DMS 273 (cell line): Measurements from ENCODE around the gene IQGAP3.

ENCODE experiments used
- DNase-seq: peaks from one replicate; lab custom pipeline; 2025; ENCODE audit not compliant: unreplicated experiment; lab: John Stamatoyannopoulos, UW

The IQGAP3 gene

GRCh38 chr1:156543066-156543465 is 29.3 kb downstream of the IQGAP3 start:
- no peak for DNase-seq

GRCh38 chr1:156540955-156541354 is 31.4 kb downstream of the IQGAP3 start:
- no peak for DNase-seq

- no peak for DNase-seq
These were observed 32.5 kb downstream of the IQGAP3 start for GRCh38 chr1:156539818-156540355.

DNA sequence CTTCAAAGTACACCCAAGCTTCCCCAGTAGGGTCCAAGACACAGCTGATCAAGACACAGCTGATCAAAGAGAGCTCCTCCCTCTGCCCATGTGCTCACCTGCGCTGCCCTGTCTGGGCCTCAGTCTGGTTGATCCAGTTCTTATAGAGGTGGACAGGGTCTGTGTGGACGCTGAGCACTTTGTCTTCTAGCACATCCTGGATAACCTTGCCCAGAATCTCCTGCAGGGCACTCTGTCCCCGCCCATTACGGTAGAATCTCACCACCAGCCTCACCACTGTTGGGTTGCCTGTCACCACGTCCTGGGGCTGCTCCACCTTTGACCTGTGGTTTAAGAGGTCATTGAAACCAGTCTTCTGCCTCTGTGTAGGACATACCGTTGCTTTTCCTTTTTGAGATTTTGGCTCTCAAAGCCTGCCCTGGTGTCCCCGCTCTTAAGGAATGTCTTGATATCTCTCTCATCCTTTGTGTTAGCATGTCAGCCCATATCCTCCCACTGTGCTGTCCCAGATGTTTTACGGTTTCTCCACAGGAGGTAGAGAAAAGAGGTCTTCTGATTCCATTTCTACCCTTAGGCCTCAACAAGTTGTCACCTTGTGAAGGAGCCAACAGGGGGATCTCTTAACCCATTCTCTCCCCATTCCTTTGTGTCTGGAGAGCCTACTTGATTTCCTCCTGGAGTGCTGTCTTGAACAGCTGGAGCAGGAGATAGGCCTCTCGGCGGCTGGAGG is 33.5 kb downstream of the IQGAP3 start:
- no peak for DNase-seq

- no peak for DNase-seq
These were observed 35.3 kb downstream of the IQGAP3 start for GRCh38 chr1:156537027-156537426.

DNA sequence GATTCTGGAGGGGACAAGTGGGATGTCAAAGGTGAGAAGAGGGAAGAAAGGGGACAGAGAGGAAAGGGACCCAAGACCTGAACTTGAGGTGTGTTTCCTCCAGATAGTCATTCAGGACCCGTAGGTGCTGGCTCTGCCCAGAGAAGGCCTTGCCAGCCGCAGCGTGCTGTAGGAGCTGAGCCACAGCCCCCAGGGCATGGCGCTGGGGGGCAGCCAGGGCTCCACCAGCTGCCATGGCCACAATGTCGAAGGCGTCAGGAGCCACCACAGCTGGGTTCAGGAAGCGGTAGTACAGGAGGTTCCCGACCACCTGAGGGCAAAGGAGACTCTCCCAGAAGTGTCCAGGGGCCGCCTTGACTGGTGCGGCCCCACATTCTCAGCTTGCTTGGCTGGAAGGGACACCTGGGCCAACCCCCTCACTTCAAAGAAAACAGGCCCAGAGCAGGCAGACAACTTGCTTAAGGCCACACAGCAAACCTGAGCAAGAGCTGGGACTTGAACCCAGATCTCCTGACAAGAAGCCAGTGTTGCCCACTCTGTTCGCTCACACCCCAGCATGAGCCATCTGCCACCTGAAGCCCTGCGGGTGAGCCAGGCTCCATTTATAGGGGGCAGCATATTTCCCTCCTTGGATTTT is 37.8 kb downstream of the IQGAP3 start:
- no peak for DNase-seq

DNA sequence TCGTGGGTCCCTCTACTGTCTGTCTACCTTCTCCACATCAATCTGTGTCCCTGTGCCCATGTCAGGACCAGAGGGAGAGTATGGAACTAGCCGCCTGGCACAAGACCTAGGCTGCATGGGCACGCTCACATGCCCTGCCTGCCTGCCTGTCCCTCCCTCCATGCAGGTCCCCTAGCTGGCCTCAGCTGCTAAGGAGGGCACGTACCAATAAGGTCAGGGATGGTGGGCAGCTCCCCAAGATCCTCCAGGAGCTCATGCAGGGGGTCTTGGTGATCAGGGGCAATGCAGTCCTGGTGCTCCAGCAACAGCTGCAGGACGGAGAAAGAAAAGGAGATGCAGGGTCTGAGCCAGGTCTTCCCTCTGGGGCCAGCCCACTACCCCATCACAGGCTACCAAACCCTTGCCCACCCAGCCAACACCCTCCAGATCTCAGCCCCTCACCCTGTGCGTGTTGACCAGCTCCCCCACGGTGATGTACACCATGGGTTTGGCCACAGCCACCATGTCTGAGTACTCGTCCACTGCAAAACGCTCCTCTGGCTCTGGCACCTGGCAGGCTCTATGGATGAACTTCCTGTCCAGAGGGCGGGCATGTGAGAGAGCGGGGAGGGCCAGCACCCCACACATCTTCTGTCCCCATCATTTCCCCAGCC is 38.7 kb downstream of the IQGAP3 start:
- DNase-seq: no peak

DNA sequence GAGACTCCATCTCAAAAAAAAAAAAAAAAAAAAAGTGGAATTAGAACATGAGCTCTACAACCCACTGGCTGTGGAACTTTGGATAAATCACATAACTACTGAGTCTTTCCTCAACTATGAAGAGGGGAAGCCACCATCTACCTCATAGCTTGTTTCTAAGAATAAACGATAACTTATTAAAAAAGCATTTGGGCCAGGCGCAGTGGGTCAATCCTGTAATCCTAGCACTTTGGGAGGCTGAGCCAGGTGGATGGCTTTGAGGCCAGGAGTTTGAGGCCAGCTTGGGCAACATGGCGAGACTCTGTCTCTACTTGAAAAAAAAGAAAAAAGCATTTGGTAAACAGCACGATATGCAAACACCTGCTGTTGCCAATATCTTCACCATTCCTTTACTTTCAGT is 40.0 kb downstream of the IQGAP3 start:
- DNase-seq: no peak

GRCh38 chr1:156530006-156530405 is 42.4 kb downstream of the IQGAP3 start:
- DNase-seq: no peak

GRCh38 chr1:156528875-156529425 is 43.4 kb downstream of the IQGAP3 start:
- no peak for DNase-seq

DNA sequence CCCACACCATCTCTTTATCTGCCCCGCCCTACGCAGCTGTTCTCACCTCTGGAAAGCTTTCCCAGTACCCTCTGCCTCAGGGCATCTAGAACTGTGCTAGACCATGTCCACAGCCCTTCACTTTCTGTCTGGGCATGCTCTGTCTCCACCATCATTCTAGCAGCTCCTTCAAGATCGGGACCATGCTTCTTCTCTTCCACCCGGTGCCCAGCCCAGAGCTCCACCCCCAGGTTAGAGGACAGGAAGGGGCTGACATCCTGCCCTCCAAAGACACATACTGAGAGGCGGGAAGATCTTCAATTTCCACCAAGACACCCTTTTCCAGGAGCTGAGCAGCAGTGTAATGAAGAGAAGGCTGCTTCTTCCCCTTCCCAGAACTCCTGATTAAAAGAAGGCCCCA is 44.1 kb downstream of the IQGAP3 start:
- no peak for DNase-seq

GRCh38 chr1:156527584-156527983 is 44.8 kb downstream of the IQGAP3 start:
- DNase-seq: no peak

- no peak for DNase-seq
These were observed 46.4 kb downstream of the IQGAP3 start for GRCh38 chr1:156525856-156526489.

DNA sequence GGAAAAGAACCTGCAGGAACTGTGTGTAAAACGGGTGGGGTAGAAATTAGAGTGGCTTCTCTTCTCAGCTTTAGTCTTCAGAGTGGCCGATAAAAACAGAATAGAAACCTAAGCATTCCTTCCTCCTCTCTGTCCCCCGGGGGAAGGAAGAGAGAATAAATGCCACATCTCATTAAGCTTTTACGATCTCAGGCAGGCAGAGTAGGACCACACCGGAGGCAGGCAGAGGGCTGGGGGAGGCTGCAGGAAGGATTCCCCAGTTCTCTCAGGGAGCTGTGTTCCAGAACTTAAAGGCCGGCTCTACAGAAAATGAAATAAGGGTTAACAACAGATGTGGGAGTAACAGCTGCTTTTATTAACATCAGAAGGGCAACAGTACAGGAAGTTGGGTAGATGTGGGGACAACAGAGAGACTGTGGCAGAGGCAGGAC is 47.3 kb downstream of the IQGAP3 start:
- no peak for DNase-seq

- DNase-seq: no peak
These were observed 47.9 kb downstream of the IQGAP3 start for GRCh38 chr1:156524481-156524869.

DNA sequence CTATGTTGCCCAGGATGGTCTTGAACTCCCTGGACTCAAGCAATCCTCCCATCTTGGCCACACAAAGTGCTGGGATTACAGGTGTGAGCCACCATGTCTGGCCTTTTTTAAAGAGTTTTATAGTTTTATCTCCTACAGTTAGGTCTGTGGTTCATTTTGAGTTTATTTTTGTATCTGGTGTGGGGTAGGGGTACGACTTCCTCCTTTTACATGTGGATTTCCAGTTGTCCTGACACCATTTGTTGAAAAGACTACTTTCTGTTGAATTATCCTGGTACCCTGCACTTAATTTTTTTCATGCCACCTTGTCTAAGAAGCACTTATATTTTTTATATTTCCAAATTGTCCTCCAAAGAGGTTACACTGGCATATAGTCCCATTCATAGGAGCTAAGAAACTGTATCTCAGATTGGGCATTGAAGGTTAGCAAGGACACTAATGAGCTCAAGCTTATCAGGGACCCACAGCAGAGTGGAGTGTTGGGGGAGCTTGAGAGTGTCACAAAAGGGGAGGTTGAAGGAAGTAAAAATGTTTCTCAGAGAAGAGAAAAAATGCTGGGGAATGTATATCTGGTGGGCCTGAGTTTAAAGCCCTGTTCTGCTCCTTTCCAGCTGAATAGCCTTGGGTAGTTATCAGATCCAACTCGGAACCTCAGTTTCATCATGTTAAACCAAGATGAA is 48.4 kb downstream of the IQGAP3 start:
- DNase-seq: no peak

GRCh38 chr1:156522443-156522970 is 49.9 kb downstream of the IQGAP3 start:
- DNase-seq: no peak

GRCh38 chr1:156517748-156518147 is 54.6 kb downstream of the IQGAP3 start:
- no peak for DNase-seq

GRCh38 chr1:156516821-156517220 is 55.5 kb downstream of the IQGAP3 start:
- DNase-seq: no peak

GRCh38 chr1:156515956-156516355 is 56.4 kb downstream of the IQGAP3 start:
- no peak for DNase-seq
